GM18858 (cell line): ENCODE data around the gene KDELR3.

Experiments
- ATAC-seq: cut with Tn5 transposase; IDR thresholded peaks from one replicate; pipeline ENCODE4 v1.9.1; 2021; ENCODE audit not compliant: unreplicated experiment

Gene KDELR3

GRCh38 chr22:38437416-38437815 lies 30.5 kb upstream of the KDELR3 start:
- no peak for ATAC-seq

GRCh38 chr22:38440747-38441350 lies 27.0 kb upstream of the KDELR3 start:
- no peak for ATAC-seq

- ATAC-seq, result no peak
Measured at GRCh38 chr22:38441620-38442287, 26.1 kb upstream of the KDELR3 start.

- ATAC-seq, result no peak
Measured at GRCh38 chr22:38442967-38443627, 24.8 kb upstream of the KDELR3 start.

GRCh38 chr22:38443628-38444521 lies 24.0 kb upstream of the KDELR3 start:
- no peak for ATAC-seq

GRCh38 chr22:38444783-38445182 lies 23.1 kb upstream of the KDELR3 start:
- ATAC-seq, result no peak

- ATAC-seq, result no peak
Measured at GRCh38 chr22:38446018-38446601, 21.8 kb upstream of the KDELR3 start.

GRCh38 chr22:38448945-38449745 lies 18.8 kb upstream of the KDELR3 start:
- no peak for ATAC-seq

- ATAC-seq, result no peak
Measured at GRCh38 chr22:38449776-38450175, 18.1 kb upstream of the KDELR3 start.

GRCh38 chr22:38450234-38450797 lies 17.6 kb upstream of the KDELR3 start:
- no peak for ATAC-seq

GRCh38 chr22:38451404-38451803 lies 16.5 kb upstream of the KDELR3 start:
- no peak for ATAC-seq

GRCh38 chr22:38451864-38452263 lies 16.0 kb upstream of the KDELR3 start:
- ATAC-seq, result no peak

GRCh38 chr22:38452373-38453065 lies 15.4 kb upstream of the KDELR3 start:
- no peak for ATAC-seq

- ATAC-seq, result no peak
Measured at GRCh38 chr22:38453066-38453672, 14.7 kb upstream of the KDELR3 start.

GRCh38 chr22:38453996-38454352 lies 13.9 kb upstream of the KDELR3 start:
- no peak for ATAC-seq

GRCh38 chr22:38454353-38455075 lies 13.4 kb upstream of the KDELR3 start:
- ATAC-seq, result no peak

GRCh38 chr22:38455076-38455529 lies 12.8 kb upstream of the KDELR3 start, which contains the start of gene KCNJ4:
KCNJ4 (minus strand) TSS chr22:38455199; CDS start chr22:38428132, 27,067 bp downstream.
- ATAC-seq, result no peak
